ENCODE measurements around the gene ADGRL4. TPM values are rescaled to one million over a fixed set of nuclear protein-coding genes. Genes with fewer than 3 reads are reported as not detected.

Gene ADGRL4
- polyA plus RNA-seq, 1 donor (not counting 4 experiments of a cell fraction or from before 2014, with no cell fraction given): not detected

DNA sequence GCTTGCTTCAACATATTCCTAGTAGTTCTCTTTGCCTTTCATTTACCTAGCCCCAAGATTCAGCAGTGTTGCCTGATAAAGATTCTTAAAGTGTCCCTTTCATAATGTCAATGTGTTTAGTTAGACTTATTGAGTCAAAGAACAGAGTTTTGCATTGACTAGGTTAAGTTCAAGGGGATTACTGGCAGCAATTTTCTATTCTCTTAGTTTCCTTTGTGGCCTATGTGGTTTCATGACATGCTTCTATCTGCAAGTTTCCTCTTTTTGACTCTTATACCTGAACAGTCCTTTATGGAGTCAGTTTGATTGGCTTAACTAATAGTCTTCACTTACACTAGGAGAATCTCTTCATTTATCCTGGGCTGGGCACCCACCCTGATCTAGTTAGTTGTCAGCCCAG, 151.3 kb downstream of the ADGRL4 start:
- dilution Hi-C loops (cut with MboI; ENCODE audit: extremely low pct_ligation_motif_present, low sequenced_read_pairs): no loop called here

DNA sequence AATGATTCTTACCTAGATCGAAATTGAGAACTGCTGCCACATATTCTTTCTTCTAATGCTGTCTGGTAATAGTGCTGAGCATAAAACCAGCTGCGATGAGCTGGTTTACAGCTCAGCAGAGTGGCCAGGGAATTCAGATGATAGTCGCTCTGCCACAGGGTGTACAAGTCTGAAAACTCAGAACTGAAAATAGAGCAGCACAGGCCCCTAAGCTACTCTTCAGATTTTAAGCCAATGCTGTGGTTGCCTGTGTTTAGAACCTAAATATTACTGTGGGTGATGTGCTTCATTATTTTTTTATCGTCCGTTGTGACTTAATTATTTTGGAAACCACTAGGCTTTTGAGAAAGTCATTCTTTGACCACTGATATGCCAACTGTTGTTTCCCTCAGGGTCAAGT, 152.0 kb downstream of the ADGRL4 start:
- Histone ChIP-seq H3K4me1 (ENCODE audit: control insufficient read depth, extremely low read depth, insufficient read depth, low read length) (no peaks in the 10 kb centered on the region), H3K9ac (ENCODE audit: control insufficient read depth, extremely low read depth, insufficient read depth, low read length) (no peak overlapping the region), H3K9me1 (ENCODE audit: control insufficient read depth, extremely low read depth, insufficient read depth, low read length) (no peaks in the 10 kb centered on the region), H3K27ac (ENCODE audit: control insufficient read depth, insufficient read depth, low read length) (no peak overlapping the region), H2AFZ (ENCODE audit: control insufficient read depth, low read length) (no peak overlapping the region), H3K79me2 (ENCODE audit: control insufficient read depth, insufficient read depth, low read length) (no peaks in the 10 kb centered on the region), H3K4me2 (ENCODE audit: control insufficient read depth, extremely low read depth, insufficient read depth, low read depth, low read length) (no peak overlapping the region), H3K27me3 (ENCODE audit: control insufficient read depth, extremely low read depth, insufficient read depth, low read length) (no peaks in the 10 kb centered on the region), H4K20me1 (ENCODE audit: control insufficient read depth, extremely low read depth, insufficient read depth, low read length) (no peaks in the 10 kb centered on the region), H3K4me3 (ENCODE audit: control insufficient read depth in 2 of 3, extremely low read depth in 1 of 3, insufficient read depth in 2 of 3, low read depth in 1 of 3, low read length in 3 of 3) (no peak overlapping the region), H3K36me3 (ENCODE audit: control insufficient read depth in 2 of 2, extremely low read depth in 1 of 2, insufficient read depth in 2 of 2, low read length in 2 of 2) (no peaks in the 10 kb centered on the region), H3K9me3 (ENCODE audit: control insufficient read depth, low read depth, low read length) (no peaks in the 10 kb centered on the region)
- no peak for FAIRE-seq
- TF ChIP-seq EZH2 (IDR thresholded peaks at IDR 0.05; ENCODE audit: low read length) (no peak), CTCF (optimal IDR thresholded peaks at IDR 0.05 in 1 of 3, IDR thresholded peaks at IDR 0.05 in 1 of 3, conservative IDR thresholded peaks at IDR 0.05 in 1 of 3; ENCODE audit: extremely low read depth in 1 of 3, insufficient read depth in 2 of 3, low read length in 3 of 3) (no peak)
- dilution Hi-C loops (cut with MboI; ENCODE audit: extremely low pct_ligation_motif_present, low sequenced_read_pairs): no loop called here
- DNase-seq (ENCODE audit: low read depth, low spot score): no peak

More for the DNA sequence above, 151.3 kb downstream of the ADGRL4 start:
- no peak overlapping the region for H3K4me2 ChIP-seq (ENCODE audit: control insufficient read depth, extremely low read depth, insufficient read depth, low read depth, low read length)
- H3K27me3 ChIP-seq (ENCODE audit: control insufficient read depth, extremely low read depth, insufficient read depth, low read length): no peaks in the 10 kb centered on the region
- H4K20me1 ChIP-seq (ENCODE audit: control insufficient read depth, extremely low read depth, insufficient read depth, low read length): no peaks in the 10 kb centered on the region
- H3K79me2 ChIP-seq (ENCODE audit: control insufficient read depth, insufficient read depth, low read length): no peaks in the 10 kb centered on the region
- FAIRE-seq (no peak), DNase-seq (ENCODE audit: low read depth, low spot score) (no peak)
- H3K9me1 ChIP-seq (ENCODE audit: control insufficient read depth, extremely low read depth, insufficient read depth, low read length): no peaks in the 10 kb centered on the region
- H3K4me1 ChIP-seq (ENCODE audit: control insufficient read depth, extremely low read depth, insufficient read depth, low read length): no peaks in the 10 kb centered on the region
- no peak overlapping the region for H3K9ac ChIP-seq (ENCODE audit: control insufficient read depth, extremely low read depth, insufficient read depth, low read length)
- H3K27ac ChIP-seq (ENCODE audit: control insufficient read depth, insufficient read depth, low read length): no peak overlapping the region
- H3K9me3 ChIP-seq (ENCODE audit: control insufficient read depth, low read depth, low read length): no peaks in the 10 kb centered on the region
- H3K36me3 ChIP-seq (ENCODE audit: control insufficient read depth in 2 of 2, extremely low read depth in 1 of 2, insufficient read depth in 2 of 2, low read length in 2 of 2): no peaks in the 10 kb centered on the region
- no peak overlapping the region for H2AFZ ChIP-seq (ENCODE audit: control insufficient read depth, low read length)
- no peak overlapping the region for H3K4me3 ChIP-seq (ENCODE audit: control insufficient read depth in 2 of 3, extremely low read depth in 1 of 3, insufficient read depth in 2 of 3, low read depth in 1 of 3, low read length in 3 of 3)
- TF ChIP-seq CTCF (optimal IDR thresholded peaks at IDR 0.05 in 1 of 3, IDR thresholded peaks at IDR 0.05 in 1 of 3, conservative IDR thresholded peaks at IDR 0.05 in 1 of 3; ENCODE audit: extremely low read depth in 1 of 3, insufficient read depth in 2 of 3, low read length in 3 of 3) (no peak), EZH2 (IDR thresholded peaks at IDR 0.05; ENCODE audit: low read length) (no peak)
